Stimulated activated CD8-positive, alpha-beta memory T cell treated with anti-CD3 and anti-CD28 coated beads, Interleukin-12 subunit alpha, Interleukin-12 subunit beta, amount 100 ng/mL, for 24 hours (primary cell): ENCODE data around the gene ARID4B.
A peak's percentile ranks its signal among the peaks of the same experiment; 100 is the strongest.
"Not testable (repeated sequence)": the region's sequence is repeated elsewhere in the genome, so short reads cannot be mapped to it uniquely, and the experiment has no call there.

Experiments used
- DNase-seq: peaks from one replicate; pipeline ENCODE4 v3.0.0-alpha.2; 2020; ENCODE audit errors: extremely low read depth

The ARID4B gene

GRCh38 chr1:235268379-235269125 is 59.4 kb downstream of the ARID4B start:
- no peak for DNase-seq

- no peak for DNase-seq
Measured at GRCh38 chr1:235266967-235267366, 61.0 kb downstream of the ARID4B start.

GRCh38 chr1:235266325-235266724 is 61.7 kb downstream of the ARID4B start:
- DNase-seq, result no peak

GRCh38 chr1:235265900-235266299 is 62.1 kb downstream of the ARID4B start:
- DNase-seq, result no peak

GRCh38 chr1:235264327-235264726 is 63.7 kb downstream of the ARID4B start:
- no peak for DNase-seq

GRCh38 chr1:235262539-235262938 is 65.4 kb downstream of the ARID4B start:
- DNase-seq, result no peak

GRCh38 chr1:235261243-235261642 is 66.7 kb downstream of the ARID4B start:
- no peak for DNase-seq

GRCh38 chr1:235259133-235259778 is 68.7 kb downstream of the ARID4B start:
- no peak for DNase-seq

GRCh38 chr1:235258068-235258467 is 69.9 kb downstream of the ARID4B start:
- DNase-seq, result not testable (repeated sequence)

GRCh38 chr1:235254721-235255120 is 73.3 kb downstream of the ARID4B start:
- no peak for DNase-seq

GRCh38 chr1:235253219-235253962 is 74.6 kb downstream of the ARID4B start:
- DNase-seq, result peak; percentile 16

GRCh38 chr1:235250430-235250829 is 77.5 kb downstream of the ARID4B start:
- DNase-seq, result no peak

GRCh38 chr1:235246022-235246948 is 81.7 kb downstream of the ARID4B start:
- no peak for DNase-seq

- no peak for DNase-seq
Measured at GRCh38 chr1:235244974-235245592, 82.9 kb downstream of the ARID4B start.

- no peak for DNase-seq
Measured at GRCh38 chr1:235240960-235241359, 87.0 kb downstream of the ARID4B start.

GRCh38 chr1:235239851-235240250 is 88.1 kb downstream of the ARID4B start:
- DNase-seq, result no peak

GRCh38 chr1:235238558-235238957 is 89.4 kb downstream of the ARID4B start:
- DNase-seq, result no peak

GRCh38 chr1:235236128-235236527 is 91.9 kb downstream of the ARID4B start:
- DNase-seq, result no peak

- DNase-seq, result no peak
Measured at GRCh38 chr1:235229868-235230267, 98.1 kb downstream of the ARID4B start.

- no peak for DNase-seq
Measured at GRCh38 chr1:235227414-235227813, 100.6 kb downstream of the ARID4B start.

GRCh38 chr1:235226933-235227332 is 101.0 kb downstream of the ARID4B start:
- DNase-seq, result no peak
